ENCODE results near the gene NANOS1.

Gene NANOS1

GRCh38 chr10:119061926-119062325 is 32.4 kb downstream of the NANOS1 start:
- DNase-seq: no peak

GRCh38 chr10:119070395-119071165 is 41.1 kb downstream of the NANOS1 start:
- DNase-seq: no peak

- DNase-seq: no peak
These were observed 44.1 kb downstream of the NANOS1 start for GRCh38 chr10:119073584-119073983.

GRCh38 chr10:119078422-119079179 is 49.1 kb downstream of the NANOS1 start:
- DNase-seq: peak; percentile 34

- DNase-seq: peak; percentile 88
These were observed 50.3 kb downstream of the NANOS1 start for GRCh38 chr10:119079599-119080520.

- DNase-seq: peak; percentile 96
These were observed 51.2 kb downstream of the NANOS1 start, which contains the start of gene EIF3A for GRCh38 chr10:119080521-119081259. Gene EIF3A (minus strand): TSS chr10:119080817. CDS start chr10:119080676, 141 bp downstream.

Data from hematopoietic multipotent progenitor cell treated with erythropoietin and hydrocortisone succinate and interleukin-3 and kit ligand, for 4 days (in vitro differentiated cells).